8988T (cell line): ENCODE data around the gene MUC2.

Source experiments
- DNase-seq: peaks from one replicate; pipeline ENCODE4 v3.0.0; 2011

Gene MUC2

GRCh38 chr11:1036931-1037330 lies 37.7 kb upstream of the MUC2 start:
- DNase-seq, result peak; percentile 56

- no peak for DNase-seq
Observed at GRCh38 chr11:1037506-1038055, 37.1 kb upstream of the MUC2 start.

- DNase-seq, result no peak
Observed at GRCh38 chr11:1038361-1038760, 36.3 kb upstream of the MUC2 start.

- no peak for DNase-seq
Observed at GRCh38 chr11:1038921-1039320, 35.8 kb upstream of the MUC2 start.

DNA sequence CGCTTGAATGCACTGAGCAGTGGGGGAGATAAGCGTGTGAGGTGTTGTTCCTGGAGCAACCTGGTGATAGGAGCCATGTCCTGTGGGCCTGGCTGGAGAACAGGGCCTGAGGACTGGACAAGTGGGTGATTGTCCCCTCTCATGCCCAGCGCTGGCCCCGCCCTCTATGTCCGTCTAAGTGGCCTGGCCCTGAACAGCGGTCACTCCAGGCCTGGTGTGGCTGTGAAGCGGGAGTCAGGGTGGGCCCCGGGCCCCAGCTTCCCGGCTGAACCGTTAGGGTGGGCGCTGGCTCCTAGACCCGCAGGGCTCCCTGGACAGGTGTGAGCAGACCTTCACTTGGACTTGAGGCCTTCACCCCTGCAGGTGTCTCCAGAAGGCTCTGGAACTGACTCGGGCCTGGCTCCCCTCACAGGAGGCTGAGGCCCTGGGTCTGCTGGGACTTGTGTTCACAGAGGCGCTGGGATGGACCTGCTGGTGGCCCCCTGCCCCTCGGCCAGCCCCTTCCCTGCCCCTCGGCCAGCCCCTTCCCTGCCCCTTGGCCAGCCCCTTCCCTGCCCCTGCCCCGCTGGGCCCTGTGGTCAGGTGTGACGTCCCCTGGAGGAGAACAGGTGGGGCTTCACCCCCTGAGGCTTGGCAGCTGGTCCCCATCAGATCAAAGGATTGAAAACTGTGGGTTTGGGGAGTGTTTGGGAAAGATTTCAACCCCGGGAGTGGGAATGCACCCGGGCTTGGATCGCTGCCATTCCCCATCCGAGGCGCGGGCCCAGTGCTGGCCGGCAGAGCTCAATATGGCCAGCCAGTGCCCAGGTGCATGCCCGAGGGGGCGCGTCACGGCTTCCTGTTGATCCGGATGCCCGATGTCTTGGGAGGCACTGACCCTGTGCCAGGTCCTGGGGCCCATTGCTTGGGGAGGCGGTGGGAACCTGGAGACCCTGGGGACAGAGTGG lies 34.9 kb upstream of the MUC2 start:
- DNase-seq, result no peak

DNA sequence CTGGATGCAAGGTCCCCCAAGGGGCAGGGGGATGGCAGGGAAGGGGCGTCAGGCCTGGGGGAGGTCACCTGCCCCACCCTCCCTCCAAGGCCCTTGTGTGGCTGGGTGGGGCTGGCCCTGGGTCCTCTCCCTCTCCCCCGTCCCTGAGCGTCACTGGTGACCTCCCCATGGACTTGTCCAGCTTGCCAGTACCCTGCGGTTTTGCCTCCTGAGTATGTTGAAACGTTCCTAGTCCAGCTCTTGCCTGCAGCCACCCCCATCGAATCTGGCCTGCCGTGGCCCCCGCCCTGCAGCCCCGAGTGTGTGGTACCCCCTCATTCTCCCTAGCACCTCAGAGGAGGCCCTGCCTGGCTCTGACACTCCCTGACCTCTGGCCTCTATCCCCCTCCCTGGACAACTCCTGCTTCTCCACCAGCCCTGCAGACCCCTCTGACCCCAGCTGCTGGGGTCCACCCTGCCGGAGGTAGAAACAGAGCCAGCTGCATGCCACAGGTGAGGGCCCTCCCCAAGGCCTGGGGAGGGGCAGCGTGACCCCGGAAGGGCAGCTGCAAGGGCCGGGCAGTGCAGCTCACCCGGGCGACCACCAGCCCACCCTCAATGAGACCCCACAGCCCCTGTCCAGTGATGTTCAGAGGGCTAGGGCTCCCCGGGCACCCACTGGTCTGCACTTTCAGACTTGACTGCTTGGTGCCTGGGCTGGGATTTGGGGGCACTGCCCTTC lies 34.1 kb upstream of the MUC2 start:
- no peak for DNase-seq

DNA sequence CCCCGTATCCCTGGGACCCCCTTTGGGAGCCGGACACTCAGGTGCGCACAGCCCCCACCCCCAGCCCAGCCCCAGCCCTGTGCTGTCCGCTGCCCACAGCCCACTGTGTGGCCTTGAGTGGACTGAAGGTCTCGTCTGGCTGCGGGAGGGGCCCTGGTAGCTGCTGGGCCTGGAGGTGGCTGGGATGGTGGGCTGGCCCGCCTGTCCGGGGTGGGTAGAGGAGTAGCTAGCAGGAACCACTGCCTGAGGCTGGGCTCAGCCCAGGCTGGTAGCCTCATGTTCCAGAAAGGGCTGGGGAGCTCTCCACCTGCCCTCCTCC lies 33.6 kb upstream of the MUC2 start:
- DNase-seq, result no peak

DNA sequence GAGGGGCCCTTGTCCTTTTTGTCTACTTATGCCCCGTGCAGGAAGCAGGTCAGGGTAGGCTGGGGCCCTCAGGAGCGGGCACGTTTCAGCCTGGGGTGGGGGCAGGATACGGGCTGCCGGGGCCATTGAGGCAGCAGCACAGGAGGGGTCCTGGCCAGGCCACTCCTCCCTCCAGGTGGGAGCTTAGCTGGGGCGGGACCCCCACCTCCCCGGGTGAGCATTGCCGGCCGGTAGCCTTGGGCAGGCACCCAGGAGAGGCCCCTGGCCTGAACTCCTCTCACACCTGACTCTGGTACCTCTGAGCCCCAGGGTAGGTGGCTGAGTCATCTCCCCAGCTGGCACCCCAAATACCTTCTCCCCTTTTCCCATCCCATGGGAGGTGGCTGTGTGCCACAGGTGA lies 33.2 kb upstream of the MUC2 start:
- DNase-seq, result no peak

DNA sequence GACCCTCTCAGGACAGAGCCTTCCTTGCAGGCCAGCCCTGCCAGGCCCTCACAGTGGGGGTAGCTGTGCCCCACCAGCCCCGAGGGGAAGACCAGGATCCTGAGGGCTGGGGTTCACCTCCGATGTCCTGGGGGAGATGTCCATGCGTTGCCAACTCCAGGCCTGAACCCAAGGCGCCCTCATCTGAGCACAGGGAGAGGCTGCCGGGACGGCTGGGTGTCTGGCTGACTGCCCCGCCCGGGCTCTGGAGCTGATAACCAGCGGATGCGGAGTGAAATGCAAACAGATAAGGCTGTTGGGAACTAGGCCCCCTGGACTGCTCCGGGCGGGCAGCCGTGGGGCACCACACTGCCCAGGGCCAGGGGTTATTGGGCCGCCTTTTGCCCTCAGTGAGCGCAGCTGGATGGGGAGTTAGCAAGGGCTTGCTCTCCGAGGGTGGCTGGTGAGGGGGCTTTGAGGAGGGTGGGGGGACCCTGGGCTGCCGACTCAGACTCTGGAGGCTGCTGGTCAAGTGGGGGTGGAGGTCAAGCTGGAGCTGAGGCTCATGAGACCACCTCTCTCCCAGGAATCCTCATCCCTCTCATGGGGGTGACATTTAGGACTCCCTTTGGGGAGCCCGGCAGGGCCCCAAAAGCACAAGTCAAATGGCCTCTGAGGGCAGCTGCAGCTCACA lies 32.6 kb upstream of the MUC2 start:
- no peak for DNase-seq

- no peak for DNase-seq
Observed at GRCh38 chr11:1042626-1043562, 31.8 kb upstream of the MUC2 start.

DNA sequence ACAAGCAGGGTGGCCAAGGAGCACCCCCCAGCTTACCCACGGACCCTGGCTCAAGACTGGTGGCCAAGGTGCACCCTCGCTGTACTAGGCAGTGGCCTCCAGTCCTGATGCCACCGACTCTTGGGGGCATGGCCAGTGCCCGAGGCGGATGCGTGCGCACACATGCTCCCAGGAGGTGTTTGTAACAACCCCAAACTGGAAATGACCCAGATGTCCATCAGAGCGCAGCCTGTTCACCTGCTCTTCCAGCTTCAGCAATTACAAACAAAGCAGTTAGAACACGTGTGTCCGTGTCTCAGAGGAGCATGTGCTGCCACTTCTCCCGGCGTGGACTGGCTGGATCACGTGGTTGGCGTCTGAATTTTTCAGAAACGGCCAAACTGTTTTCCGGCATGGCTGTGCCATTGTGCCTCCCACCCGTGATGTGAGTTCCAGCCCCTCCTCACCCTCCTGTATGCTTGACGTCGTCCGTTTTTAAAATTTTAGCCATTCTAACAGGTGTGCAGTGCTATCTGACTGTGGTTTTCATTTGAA lies 31.0 kb upstream of the MUC2 start:
- no peak for DNase-seq

DNA sequence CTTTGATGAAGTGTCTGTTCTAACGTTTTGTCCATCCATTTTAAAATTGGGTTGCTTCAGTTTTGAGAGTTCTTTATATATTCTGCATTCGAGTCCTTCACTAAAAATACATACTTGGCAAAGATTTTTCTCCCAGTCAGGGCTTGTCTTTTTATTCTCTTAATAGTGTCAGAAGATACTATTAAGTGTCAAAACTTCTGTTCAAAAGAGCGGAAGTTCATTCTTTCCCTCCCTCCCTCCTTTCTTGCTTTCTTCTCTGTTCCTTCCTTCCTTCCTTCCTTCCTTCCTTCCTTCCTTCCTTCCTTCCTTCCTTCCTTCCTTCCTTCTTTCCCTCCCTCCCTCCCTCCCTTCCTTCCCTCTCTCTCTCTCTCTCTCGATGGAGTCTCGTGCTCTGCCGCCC lies 30.5 kb upstream of the MUC2 start:
- no peak for DNase-seq

DNA sequence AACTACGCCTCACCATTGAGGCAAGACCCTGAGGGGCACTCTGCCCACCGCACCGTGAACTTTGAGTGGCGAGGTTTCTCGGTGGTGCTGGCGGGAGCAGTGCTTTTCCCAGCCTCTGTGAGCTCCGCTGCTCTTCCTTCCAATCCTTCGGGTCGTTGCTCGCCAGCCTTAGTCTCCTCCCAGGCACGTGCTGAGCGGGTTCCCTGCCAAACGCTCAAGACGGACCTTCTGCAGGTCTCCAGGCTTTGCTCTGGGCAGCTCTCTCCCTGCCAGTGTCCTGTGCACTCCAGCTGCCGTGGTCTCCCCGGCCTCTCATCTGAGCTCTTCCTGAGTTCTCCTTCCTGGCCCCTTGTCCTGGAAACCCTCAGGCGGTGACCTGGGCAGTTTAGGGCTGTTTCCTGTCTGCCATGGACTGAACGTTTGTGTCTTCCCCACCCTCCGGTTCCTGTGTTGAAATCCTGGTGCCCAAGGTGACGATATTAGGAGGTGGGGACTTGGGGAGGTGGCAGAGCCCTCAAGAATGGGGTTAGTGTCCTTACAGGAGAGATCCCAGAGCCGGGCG lies 27.0 kb upstream of the MUC2 start:
- no peak for DNase-seq

DNA sequence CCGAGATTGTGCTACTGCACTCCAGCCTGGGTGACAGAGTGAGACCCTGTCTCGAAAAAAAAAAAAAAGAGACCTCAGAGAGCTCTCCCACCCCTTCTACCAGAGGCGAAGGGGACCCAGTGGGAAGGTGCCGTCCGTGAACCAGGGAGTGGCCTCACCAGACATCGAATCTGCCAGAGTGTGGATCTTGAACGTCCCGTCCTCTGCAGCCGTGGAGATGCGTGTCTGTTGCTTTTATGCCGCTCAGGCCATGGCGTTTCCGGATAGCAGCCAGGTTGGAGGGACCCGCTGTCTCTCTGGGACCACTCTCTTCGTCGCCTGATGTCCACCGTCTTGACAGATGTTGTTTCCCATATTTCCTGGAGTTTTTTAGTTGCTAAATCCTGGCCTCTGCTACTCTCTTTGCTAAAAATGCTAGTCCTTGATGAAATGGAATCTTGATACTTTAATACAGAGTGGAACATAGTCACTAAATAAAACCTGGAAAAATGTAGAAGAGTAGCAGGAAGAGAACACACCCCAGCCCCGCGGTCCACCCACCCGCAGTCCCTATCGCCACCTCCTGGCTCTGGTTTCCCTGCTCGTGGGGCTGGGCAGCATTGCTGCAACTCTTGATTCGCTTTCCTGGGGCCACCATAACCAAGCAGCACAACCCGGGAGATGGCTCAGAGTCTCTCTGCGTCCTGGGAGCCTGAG lies 26.2 kb upstream of the MUC2 start:
- peak; percentile 63 for DNase-seq

GRCh38 chr11:1049071-1049405 lies 25.6 kb upstream of the MUC2 start:
- DNase-seq, result no peak

DNA sequence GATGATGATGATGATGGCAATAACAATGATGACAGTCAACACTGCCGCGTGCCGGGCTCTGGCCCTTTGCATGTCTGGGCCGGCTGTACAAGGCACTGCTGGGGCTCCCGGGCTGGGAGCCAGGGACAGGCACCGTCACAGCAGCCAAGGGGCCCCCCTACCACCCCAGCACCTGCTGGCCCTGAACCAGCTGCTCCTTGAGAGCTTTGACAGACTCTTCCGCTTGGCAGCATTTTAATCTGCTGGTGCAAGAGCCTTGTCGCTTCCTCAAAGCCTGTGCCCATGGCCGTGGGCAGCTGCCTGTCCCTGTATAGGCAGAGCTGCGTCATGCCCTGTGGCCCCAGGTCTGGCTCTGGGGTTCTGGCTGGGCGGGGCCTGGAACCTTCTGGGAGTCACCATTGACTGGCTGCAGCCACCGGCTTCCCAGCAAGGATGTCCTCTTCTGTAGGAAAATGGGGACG lies 25.2 kb upstream of the MUC2 start:
- no peak for DNase-seq

- DNase-seq, result no peak
Observed at GRCh38 chr11:1049911-1050580, 24.6 kb upstream of the MUC2 start.

DNA sequence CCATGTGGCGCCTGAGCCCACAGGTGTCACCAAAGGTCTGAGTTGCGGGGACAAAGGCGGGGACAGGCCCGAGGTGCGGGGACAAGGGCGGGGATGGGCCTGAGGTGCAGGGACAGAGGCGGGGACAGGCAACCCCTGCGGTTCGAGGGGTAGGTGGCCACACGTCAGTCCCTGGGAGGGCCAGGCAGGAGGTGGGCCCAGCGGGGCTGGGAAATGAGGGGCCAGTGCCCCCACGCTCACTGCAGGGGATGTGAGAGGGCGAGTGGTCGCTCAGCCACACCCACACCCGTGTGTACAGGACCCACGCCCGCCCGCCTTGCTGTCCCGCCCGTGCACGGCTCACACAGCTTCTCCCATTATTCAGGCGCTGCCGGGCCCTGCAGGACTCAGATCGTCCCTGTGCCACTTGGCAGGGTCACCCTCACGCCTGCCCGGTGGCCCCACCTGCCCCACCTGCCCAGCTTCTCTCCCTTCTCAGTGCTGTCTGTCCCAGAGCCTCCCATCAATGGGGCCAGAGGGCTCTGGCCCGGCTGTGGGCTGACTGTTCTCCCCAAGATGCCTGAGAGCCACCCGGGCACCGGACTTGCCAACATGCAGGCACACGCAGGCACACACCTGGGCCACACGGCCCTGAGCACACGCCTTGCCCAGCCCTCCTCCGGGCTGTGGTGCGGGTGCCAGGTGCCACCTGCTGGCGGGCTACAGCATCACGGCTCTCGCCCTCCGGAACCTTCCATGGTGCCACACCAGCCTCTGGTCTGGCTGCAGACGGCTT lies 23.9 kb upstream of the MUC2 start:
- peak; percentile 99 for DNase-seq

DNA sequence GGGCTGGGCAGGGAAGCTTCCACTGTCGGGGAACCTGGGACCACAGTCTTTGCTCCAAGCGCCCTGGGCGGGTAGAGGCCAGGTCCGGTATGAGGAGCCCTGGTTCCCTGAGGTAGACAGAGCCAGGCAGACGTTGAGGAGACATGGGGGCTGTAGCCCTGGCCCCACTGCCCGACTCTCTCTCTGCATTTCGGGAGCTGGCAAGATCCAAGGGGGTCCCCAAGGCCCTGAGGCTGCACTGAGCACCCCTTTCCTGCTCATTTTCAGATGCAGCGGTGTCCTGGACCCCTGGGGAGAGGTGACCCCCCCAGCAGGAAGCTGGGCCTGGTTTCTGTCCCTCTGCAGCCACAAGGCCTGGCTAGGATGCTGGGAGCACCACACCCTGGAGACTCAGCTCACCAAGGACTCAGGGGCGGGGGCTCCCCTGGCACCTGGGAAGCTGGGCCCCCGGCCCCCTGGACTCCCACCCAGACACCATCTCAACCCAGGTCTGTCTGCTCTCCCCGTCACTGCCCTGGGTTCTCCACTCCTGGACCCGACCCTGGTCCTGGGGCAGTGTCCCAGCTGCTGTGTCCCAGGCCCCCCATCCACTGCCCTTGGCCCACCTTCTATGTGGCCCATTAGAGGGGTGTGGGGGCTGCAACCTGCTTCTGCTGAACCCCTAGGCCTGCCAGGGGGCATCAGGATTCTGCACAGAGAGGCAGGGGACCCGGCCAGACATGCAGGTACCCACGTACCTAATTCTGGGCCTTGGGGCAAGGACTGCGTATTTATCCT lies 23.1 kb upstream of the MUC2 start:
- no peak for DNase-seq
